ENCODE data around the gene RFX3. TPM values are rescaled to one million over a fixed set of nuclear protein-coding genes. Genes with fewer than 3 reads are reported as not detected.

Gene RFX3
- total RNA-seq, 4 donors from 2014 or later = 0.91 to 6.5 (median 3.3) TPM

GRCh38 chr9:3441197-3441816 is 84.5 kb downstream of the RFX3 start:
- Histone ChIP-seq H3K9me3 (peaks cover 0 to 3% (median 0%) of the 10 kb centered on the region in 3 donors), H3K36me3 (no peaks in the 10 kb centered on the region), H3K27me3 (no peaks in the 10 kb centered on the region), H3K4me3 (no peak overlapping the region), H3K27ac (no peak overlapping the region), H3K4me1 (no peaks in the 10 kb centered on the region)
- intact Hi-C loops (cut with DNase I) = no loop called here
- peak; percentile 21 to 70 (median 46) for TF ChIP-seq CTCF (IDR thresholded peaks at IDR 0.05)
- no peak for TF ChIP-seq POLR2A (IDR thresholded peaks at IDR 0.05)
- 75 to 85% methylated on average over 7 of the region's 7 CpGs for WGBS, 2 donors
- no peak for DNase-seq

- Histone ChIP-seq H3K36me3 (no peaks in the 10 kb centered on the region), H3K4me3 (no peak overlapping the region), H3K9me3 (no peaks in the 10 kb centered on the region), H3K27ac (no peak overlapping the region), H3K27me3 (no peaks in the 10 kb centered on the region), H3K4me1 (no peaks in the 10 kb centered on the region)
- WGBS, 2 donors = 72 to 75% methylated on average over 4 of the region's 4 CpGs
- intact Hi-C loops (cut with DNase I) = loop anchor here (10.0 kb wide), 1 partner anchor 192 kb away; no protein-coding TSS in a partner anchor
- no peak for TF ChIP-seq CTCF (IDR thresholded peaks at IDR 0.05)
- no peak for TF ChIP-seq POLR2A (IDR thresholded peaks at IDR 0.05)
- no peak for DNase-seq
These were observed 89.0 kb downstream of the RFX3 start for GRCh38 chr9:3436629-3437420.

GRCh38 chr9:3435732-3436131 is 90.1 kb downstream of the RFX3 start:
- Histone ChIP-seq H3K9me3 (no peaks in the 10 kb centered on the region), H3K4me3 (no peak overlapping the region), H3K36me3 (no peaks in the 10 kb centered on the region), H3K27ac (no peak overlapping the region), H3K4me1 (no peaks in the 10 kb centered on the region), H3K27me3 (no peaks in the 10 kb centered on the region)
- no peak for DNase-seq
- intact Hi-C loops (cut with DNase I) = loop anchor here (10.0 kb wide), 1 partner anchor 191 kb away; no protein-coding TSS in a partner anchor
- no peak for TF ChIP-seq CTCF (IDR thresholded peaks at IDR 0.05)
- no peak for TF ChIP-seq POLR2A (IDR thresholded peaks at IDR 0.05)
- WGBS, 2 donors = 44 to 80% methylated on average over 1 of the region's 1 CpG

GRCh38 chr9:3434594-3434993 is 91.2 kb downstream of the RFX3 start:
- 80 to 86% methylated on average over 1 of the region's 1 CpG for whole genome bisulfite sequencing, 2 donors
- intact Hi-C loops (cut with DNase I) = loop anchor here (10.0 kb wide), 1 partner anchor 190 kb away; no protein-coding TSS in a partner anchor
- H3K4me3 ChIP-seq = no peak overlapping the region

More at GRCh38 chr9:3434594-3434993, 91.2 kb downstream of the RFX3 start:
- Histone ChIP-seq H3K36me3 (no peaks in the 10 kb centered on the region), H3K9me3 (no peaks in the 10 kb centered on the region), H3K27me3 (no peaks in the 10 kb centered on the region), H3K4me1 (no peaks in the 10 kb centered on the region), H3K27ac (no peak overlapping the region)
- no peak for DNase-seq
- TF ChIP-seq CTCF (IDR thresholded peaks at IDR 0.05) (no peak), POLR2A (IDR thresholded peaks at IDR 0.05) (no peak)

All from esophagus squamous epithelium (tissue), 5 donors.